SK-N-SH treated with all-trans-retinoic acid at 6 μM for 48 hours (cell line): ENCODE measurements around the gene WNK2.

ENCODE experiments used
- ATAC-seq: fragments of 200-7000 bp; cut with Tn5 transposase; 3 replicates; pipeline ENCODE4 v1.9.1; 2020; ENCODE audit warnings: mild to moderate bottlenecking, moderate library complexity
- ARNTL ChIP-seq: fragments of 450-650 bp; formaldehyde crosslinking; IDR thresholded peaks from 2 replicates; pipeline ENCODE4 v1.5.0; 2020; ENCODE audit warnings: low read depth, mild to moderate bottlenecking, moderate library complexity, borderline replicate concordance
- BACH2 ChIP-seq: fragments of 250-450 bp; sonication (Bioruptor Pico); IDR thresholded peaks from 2 replicates; pipeline ENCODE4 v1.9.0; 2021; ENCODE audit warnings: mild to moderate bottlenecking, borderline replicate concordance
- CSDC2 ChIP-seq: fragments of 250-450 bp; sonication (Bioruptor Pico); IDR thresholded peaks from 2 replicates; pipeline ENCODE4 v1.5.0; 2020; ENCODE audit warnings: mild to moderate bottlenecking, moderate library complexity
- ESRRG ChIP-seq: fragments of 250-450 bp; sonication (Bioruptor Pico); IDR thresholded peaks from 2 replicates; pipeline ENCODE4 v1.6.1; 2021; ENCODE audit warnings: mild to moderate bottlenecking
- ISL1 ChIP-seq: fragments of 250-450 bp; sonication (Bioruptor Pico); IDR thresholded peaks from 2 replicates; pipeline ENCODE4 v2.1.2; 2022; ENCODE audit warnings: mild to moderate bottlenecking, moderate library complexity
- OSR1 ChIP-seq: fragments of 250-450 bp; sonication (Bioruptor Pico); IDR thresholded peaks from 2 replicates; pipeline ENCODE4 v1.8.0; 2022; ENCODE audit warnings: moderate library complexity, mild to moderate bottlenecking, inconsistent platforms
- PPARA ChIP-seq: fragments of 250-450 bp; sonication (Bioruptor Pico); IDR thresholded peaks from 2 replicates; pipeline ENCODE4 v1.5.0; 2020; ENCODE audit warnings: mild to moderate bottlenecking, borderline replicate concordance
- SNAI2 ChIP-seq: fragments of 250-450 bp; sonication (Bioruptor Pico); IDR thresholded peaks from 2 replicates; pipeline ENCODE4 v1.5.0; 2020; ENCODE audit warnings: mild to moderate bottlenecking, moderate library complexity
- TCF4 ChIP-seq: fragments of 250-450 bp; sonication (Bioruptor Pico); IDR thresholded peaks from 2 replicates; pipeline ENCODE4 v1.8.0; 2021; ENCODE audit warnings: mild to moderate bottlenecking, moderate library complexity, borderline replicate concordance
- TOX ChIP-seq: fragments of 250-450 bp; sonication (Bioruptor Pico); IDR thresholded peaks from 2 replicates; pipeline ENCODE4 v1.8.0; 2021; ENCODE audit warnings: mild to moderate bottlenecking, moderate library complexity, borderline replicate concordance
- ZC3H10 ChIP-seq: fragments of 250-450 bp; sonication (Bioruptor Pico); IDR thresholded peaks from 2 replicates; pipeline ENCODE4 v1.5.1; 2021; ENCODE audit warnings: mild to moderate bottlenecking, moderate library complexity
- ZFP3 ChIP-seq: fragments of 250-450 bp; sonication (Bioruptor Pico); IDR thresholded peaks from 2 replicates; pipeline ENCODE4 v1.5.0; 2020; ENCODE audit warnings: mild to moderate bottlenecking, moderate library complexity
- ZFP30 ChIP-seq: fragments of 450-650 bp; formaldehyde crosslinking; IDR thresholded peaks from 2 replicates; pipeline ENCODE4 v1.5.0; 2022; ENCODE audit warnings: mild to moderate bottlenecking, moderate library complexity
- ZNF70 ChIP-seq: fragments of 450-650 bp; formaldehyde crosslinking; IDR thresholded peaks from 2 replicates; pipeline ENCODE4 v1.5.0; 2020; ENCODE audit warnings: mild to moderate bottlenecking, moderate library complexity
- ZNF8 ChIP-seq: fragments of 450-650 bp; formaldehyde crosslinking; IDR thresholded peaks from 2 replicates; pipeline ENCODE4 v1.5.0; 2020; ENCODE audit warnings: mild to moderate bottlenecking, moderate library complexity
- TF ChIP-seq, protein P1 (sequence below): fragments of 250-450 bp; sonication (Bioruptor Pico); IDR thresholded peaks from 2 replicates; pipeline ENCODE4 v1.8.0; 2020; ENCODE audit warnings: mild to moderate bottlenecking, moderate library complexity, borderline replicate concordance
- TF ChIP-seq, protein P2 (sequence below): fragments of 250-450 bp; sonication (Bioruptor Pico); IDR thresholded peaks from 2 replicates; pipeline ENCODE4 v1.5.1; 2021; ENCODE audit warnings: mild to moderate bottlenecking, moderate library complexity
- TF ChIP-seq, protein P3 (sequence below): fragments of 250-450 bp; sonication (Bioruptor Pico); IDR thresholded peaks from 2 replicates; pipeline ENCODE4 v1.5.0; 2020; ENCODE audit warnings: mild to moderate bottlenecking, moderate library complexity
- TF ChIP-seq, protein P4 (sequence below): fragments of 250-450 bp; sonication (Bioruptor Pico); IDR thresholded peaks from 2 replicates; pipeline ENCODE4 v1.8.0; 2021; ENCODE audit warnings: low read depth, mild to moderate bottlenecking, moderate library complexity, borderline replicate concordance
- TF ChIP-seq, protein P5 (sequence below): fragments of 250-450 bp; sonication (Bioruptor Pico); IDR thresholded peaks from 2 replicates; pipeline ENCODE4 v1.5.1; 2020; ENCODE audit warnings: low read depth, mild to moderate bottlenecking, moderate library complexity

Gene WNK2

DNA sequence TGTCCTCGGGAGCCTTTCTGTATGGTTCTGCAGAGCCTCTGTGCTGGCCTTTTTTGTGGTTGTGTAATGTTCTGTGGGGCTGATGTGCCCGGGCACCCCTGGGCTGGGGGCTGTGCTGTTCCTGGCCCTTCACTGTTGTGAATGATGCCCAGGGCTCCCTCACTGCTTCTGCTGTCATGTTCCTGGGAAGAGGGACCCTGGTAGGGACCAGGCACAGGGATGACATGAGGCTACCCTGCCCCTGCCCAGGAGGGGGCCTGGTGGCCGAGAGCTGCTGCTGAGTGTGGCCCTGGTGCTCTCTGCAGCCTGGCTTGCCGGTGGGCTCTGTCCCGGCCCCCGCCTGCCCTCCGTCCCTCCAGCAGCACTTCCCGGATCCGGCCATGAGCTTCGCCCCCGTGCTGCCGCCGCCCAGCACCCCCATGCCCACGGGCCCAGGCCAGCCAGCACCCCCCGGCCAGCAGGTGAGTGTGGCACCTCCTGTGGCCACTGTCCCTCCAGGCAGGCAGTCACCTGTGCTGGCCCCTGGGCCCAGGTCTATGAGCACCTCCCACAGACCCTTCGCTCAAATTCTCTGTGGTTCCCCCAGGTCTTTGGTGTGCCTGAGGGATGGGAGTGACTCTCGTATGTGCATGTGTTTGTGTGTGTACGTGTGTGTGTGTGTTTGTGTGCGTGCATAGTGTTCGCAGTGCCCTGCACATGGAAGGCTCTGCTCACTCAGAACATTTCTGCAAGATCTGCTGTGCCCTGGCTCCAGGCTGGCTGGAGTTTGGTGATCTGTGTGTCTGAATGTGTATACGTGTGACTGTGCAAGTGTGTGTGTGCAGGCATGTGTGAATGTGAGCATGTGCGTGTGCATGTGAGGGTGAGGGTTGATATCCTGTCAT is 72.3 kb downstream of the WNK2 start:
- TF ChIP-seq, protein P1, sequence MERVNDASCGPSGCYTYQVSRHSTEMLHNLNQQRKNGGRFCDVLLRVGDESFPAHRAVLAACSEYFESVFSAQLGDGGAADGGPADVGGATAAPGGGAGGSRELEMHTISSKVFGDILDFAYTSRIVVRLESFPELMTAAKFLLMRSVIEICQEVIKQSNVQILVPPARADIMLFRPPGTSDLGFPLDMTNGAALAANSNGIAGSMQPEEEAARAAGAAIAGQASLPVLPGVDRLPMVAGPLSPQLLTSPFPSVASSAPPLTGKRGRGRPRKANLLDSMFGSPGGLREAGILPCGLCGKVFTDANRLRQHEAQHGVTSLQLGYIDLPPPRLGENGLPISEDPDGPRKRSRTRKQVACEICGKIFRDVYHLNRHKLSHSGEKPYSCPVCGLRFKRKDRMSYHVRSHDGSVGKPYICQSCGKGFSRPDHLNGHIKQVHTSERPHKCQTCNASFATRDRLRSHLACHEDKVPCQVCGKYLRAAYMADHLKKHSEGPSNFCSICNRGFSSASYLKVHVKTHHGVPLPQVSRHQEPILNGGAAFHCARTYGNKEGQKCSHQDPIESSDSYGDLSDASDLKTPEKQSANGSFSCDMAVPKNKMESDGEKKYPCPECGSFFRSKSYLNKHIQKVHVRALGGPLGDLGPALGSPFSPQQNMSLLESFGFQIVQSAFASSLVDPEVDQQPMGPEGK (CRISPR knock-in tag), result no peak
- TF ChIP-seq, protein P2, sequence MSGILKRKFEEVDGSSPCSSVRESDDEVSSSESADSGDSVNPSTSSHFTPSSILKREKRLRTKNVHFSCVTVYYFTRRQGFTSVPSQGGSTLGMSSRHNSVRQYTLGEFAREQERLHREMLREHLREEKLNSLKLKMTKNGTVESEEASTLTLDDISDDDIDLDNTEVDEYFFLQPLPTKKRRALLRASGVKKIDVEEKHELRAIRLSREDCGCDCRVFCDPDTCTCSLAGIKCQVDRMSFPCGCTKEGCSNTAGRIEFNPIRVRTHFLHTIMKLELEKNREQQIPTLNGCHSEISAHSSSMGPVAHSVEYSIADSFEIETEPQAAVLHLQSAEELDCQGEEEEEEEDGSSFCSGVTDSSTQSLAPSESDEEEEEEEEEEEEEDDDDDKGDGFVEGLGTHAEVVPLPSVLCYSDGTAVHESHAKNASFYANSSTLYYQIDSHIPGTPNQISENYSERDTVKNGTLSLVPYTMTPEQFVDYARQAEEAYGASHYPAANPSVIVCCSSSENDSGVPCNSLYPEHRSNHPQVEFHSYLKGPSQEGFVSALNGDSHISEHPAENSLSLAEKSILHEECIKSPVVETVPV (CRISPR knock-in tag), result no peak
- TF ChIP-seq ISL1 (CRISPR knock-in tag) (no peak), ESRRG (no peak), ZFP3 (CRISPR knock-in tag) (no peak), ZC3H10 (CRISPR knock-in tag) (no peak), SNAI2 (CRISPR knock-in tag) (no peak), ARNTL (no peak), OSR1 (no peak), ZFP30 (CRISPR knock-in tag) (no peak), PPARA (CRISPR knock-in tag) (no peak)
- TF ChIP-seq, protein P3, sequence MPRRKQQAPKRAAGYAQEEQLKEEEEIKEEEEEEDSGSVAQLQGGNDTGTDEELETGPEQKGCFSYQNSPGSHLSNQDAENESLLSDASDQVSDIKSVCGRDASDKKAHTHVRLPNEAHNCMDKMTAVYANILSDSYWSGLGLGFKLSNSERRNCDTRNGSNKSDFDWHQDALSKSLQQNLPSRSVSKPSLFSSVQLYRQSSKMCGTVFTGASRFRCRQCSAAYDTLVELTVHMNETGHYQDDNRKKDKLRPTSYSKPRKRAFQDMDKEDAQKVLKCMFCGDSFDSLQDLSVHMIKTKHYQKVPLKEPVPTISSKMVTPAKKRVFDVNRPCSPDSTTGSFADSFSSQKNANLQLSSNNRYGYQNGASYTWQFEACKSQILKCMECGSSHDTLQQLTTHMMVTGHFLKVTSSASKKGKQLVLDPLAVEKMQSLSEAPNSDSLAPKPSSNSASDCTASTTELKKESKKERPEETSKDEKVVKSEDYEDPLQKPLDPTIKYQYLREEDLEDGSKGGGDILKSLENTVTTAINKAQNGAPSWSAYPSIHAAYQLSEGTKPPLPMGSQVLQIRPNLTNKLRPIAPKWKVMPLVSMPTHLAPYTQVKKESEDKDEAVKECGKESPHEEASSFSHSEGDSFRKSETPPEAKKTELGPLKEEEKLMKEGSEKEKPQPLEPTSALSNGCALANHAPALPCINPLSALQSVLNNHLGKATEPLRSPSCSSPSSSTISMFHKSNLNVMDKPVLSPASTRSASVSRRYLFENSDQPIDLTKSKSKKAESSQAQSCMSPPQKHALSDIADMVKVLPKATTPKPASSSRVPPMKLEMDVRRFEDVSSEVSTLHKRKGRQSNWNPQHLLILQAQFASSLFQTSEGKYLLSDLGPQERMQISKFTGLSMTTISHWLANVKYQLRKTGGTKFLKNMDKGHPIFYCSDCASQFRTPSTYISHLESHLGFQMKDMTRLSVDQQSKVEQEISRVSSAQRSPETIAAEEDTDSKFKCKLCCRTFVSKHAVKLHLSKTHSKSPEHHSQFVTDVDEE (CRISPR knock-in tag), result no peak
- TF ChIP-seq, all 23 proteins: peak for 0
- no peak for ATAC-seq

DNA sequence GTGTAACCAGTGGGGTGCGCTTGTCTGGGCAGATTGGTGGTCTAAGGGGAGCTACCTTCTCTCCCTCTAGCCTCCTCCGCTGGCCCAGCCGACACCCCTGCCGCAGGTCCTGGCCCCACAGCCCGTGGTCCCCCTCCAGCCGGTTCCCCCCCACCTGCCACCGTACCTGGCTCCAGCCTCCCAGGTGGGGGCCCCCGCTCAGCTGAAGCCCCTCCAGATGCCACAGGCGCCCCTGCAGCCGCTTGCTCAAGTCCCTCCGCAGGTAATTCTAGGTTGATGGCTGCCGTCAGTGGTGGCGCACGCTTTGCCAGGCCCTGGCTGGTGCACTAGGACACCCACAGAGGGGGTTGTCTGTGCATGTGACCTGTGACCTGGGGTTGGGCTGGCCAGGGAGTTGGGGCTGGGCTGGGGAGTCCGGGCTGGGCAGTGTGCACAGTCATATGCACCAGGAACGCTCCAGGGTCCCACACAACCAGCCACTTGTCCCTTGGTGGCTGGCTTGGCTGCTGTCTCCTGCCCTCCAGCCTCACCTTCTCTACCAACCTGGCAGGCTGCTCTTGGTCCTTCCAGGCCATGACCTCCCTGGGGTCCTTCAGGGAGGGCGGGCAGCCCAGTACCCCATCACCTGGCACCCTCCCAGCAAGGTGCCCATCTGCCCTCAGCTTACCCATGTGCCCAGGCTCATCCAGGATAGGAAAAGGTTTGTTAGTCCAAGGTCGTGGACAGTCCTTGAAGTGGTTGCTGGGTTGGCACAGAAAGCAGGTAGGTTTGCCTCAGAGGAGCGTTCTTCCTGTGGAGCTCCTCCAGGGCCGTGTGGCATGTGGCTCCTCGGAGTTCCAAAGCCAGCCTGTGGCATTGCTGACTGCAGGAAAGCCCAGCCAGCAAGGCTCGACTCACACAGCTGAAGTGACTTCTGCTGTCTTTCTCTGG is 73.2 kb downstream of the WNK2 start:
- TF ChIP-seq CSDC2 (CRISPR knock-in tag) (no peak), ARNTL (no peak), ESRRG (no peak), OSR1 (no peak), TCF4 (no peak), BACH2 (CRISPR knock-in tag) (no peak), ZC3H10 (CRISPR knock-in tag) (no peak), TOX (no peak), ZFP3 (CRISPR knock-in tag) (no peak), ISL1 (CRISPR knock-in tag) (no peak), ZNF70 (no peak), ZNF8 (no peak), PPARA (CRISPR knock-in tag) (no peak)
- TF ChIP-seq, protein P4, sequence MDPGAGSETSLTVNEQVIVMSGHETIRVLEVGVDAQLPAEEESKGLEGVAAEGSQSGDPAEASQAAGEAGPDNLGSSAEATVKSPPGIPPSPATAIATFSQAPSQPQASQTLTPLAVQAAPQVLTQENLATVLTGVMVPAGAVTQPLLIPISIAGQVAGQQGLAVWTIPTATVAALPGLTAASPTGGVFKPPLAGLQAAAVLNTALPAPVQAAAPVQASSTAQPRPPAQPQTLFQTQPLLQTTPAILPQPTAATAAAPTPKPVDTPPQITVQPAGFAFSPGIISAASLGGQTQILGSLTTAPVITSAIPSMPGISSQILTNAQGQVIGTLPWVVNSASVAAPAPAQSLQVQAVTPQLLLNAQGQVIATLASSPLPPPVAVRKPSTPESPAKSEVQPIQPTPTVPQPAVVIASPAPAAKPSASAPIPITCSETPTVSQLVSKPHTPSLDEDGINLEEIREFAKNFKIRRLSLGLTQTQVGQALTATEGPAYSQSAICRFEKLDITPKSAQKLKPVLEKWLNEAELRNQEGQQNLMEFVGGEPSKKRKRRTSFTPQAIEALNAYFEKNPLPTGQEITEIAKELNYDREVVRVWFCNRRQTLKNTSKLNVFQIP (CRISPR knock-in tag), result no peak
- TF ChIP-seq, protein P3 (CRISPR knock-in tag), result no peak
- TF ChIP-seq, protein P5, sequence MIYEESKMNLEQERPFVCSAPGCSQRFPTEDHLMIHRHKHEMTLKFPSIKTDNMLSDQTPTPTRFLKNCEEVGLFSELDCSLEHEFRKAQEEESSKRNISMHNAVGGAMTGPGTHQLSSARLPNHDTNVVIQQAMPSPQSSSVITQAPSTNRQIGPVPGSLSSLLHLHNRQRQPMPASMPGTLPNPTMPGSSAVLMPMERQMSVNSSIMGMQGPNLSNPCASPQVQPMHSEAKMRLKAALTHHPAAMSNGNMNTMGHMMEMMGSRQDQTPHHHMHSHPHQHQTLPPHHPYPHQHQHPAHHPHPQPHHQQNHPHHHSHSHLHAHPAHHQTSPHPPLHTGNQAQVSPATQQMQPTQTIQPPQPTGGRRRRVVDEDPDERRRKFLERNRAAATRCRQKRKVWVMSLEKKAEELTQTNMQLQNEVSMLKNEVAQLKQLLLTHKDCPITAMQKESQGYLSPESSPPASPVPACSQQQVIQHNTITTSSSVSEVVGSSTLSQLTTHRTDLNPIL (CRISPR knock-in tag), result no peak
- TF ChIP-seq, protein P2 (CRISPR knock-in tag), result no peak
- ATAC-seq, result no peak
